Trophoblast cell (in vitro differentiated cells and primary cell): ENCODE data around the gene CRYBG1.

Experiments
- DNase-seq, 2 donors: peaks; one replicate each; pipeline ENCODE4 v3.0.0-alpha.2; 2016
- H2AFZ ChIP-seq: 2 replicates; pipeline ENCODE4 v1.6.1; 2013; ENCODE audit warnings: low read length, moderate library complexity, mild to moderate bottlenecking; ENCODE audit not compliant: insufficient read depth, poor library complexity
- H2AK5ac ChIP-seq: 2 replicates; pipeline ENCODE4 v1.6.1; 2013; ENCODE audit warnings: mild to moderate bottlenecking, low read length
- H2BK120ac ChIP-seq: 2 replicates; pipeline ENCODE4 v1.6.1; 2013; ENCODE audit warnings: low read length, mild to moderate bottlenecking, moderate library complexity; ENCODE audit not compliant: insufficient read depth, poor library complexity
- H2BK12ac ChIP-seq: 2 replicates; pipeline ENCODE4 v1.6.1; 2013; ENCODE audit warnings: mild to moderate bottlenecking, low read length, moderate library complexity
- H2BK5ac ChIP-seq: 2 replicates; pipeline ENCODE4 v1.6.1; 2013; ENCODE audit warnings: low read length, low read depth, moderate library complexity, mild to moderate bottlenecking; ENCODE audit not compliant: poor library complexity
- H3K14ac ChIP-seq: 2 replicates; pipeline ENCODE4 v1.6.1; 2013; ENCODE audit warnings: mild to moderate bottlenecking, low read length
- H3K18ac ChIP-seq: 2 replicates; pipeline ENCODE4 v1.6.1; 2013; ENCODE audit warnings: mild to moderate bottlenecking, low read length
- H3K23ac ChIP-seq: 2 replicates; pipeline ENCODE4 v1.6.1; 2013; ENCODE audit warnings: low read length
- H3K27ac ChIP-seq: 2 replicates; pipeline ENCODE4 v1.5.1; 2013; ENCODE audit warnings: low read depth, mild to moderate bottlenecking, inconsistent platforms, low read length, moderate library complexity
- H3K27me3 ChIP-seq: 2 replicates; pipeline ENCODE4 v1.6.1; 2013; ENCODE audit warnings: inconsistent platforms, mild to moderate bottlenecking, low read length, moderate library complexity; ENCODE audit not compliant: insufficient read depth
- H3K36me3 ChIP-seq, 2 experiments: 1 replicate in 1 of 2; 2 replicates in 1 of 2; pipeline ENCODE4 v1.6.1; 2013; ENCODE audit warnings: low read length in 2 of 2, mild to moderate bottlenecking in 2 of 2, moderate library complexity in 1 of 2; ENCODE audit not compliant: insufficient read depth in 2 of 2, control insufficient read depth in 1 of 2
- H3K4ac ChIP-seq: 2 replicates; pipeline ENCODE4 v1.6.1; 2013; ENCODE audit warnings: low read depth, mild to moderate bottlenecking, low read length, moderate library complexity
- H3K4me1 ChIP-seq, 2 experiments: 1 replicate in 1 of 2; 2 replicates in 1 of 2; pipeline ENCODE4 v1.6.1; 2013; ENCODE audit warnings: low read length in 2 of 2, mild to moderate bottlenecking in 2 of 2, moderate library complexity in 1 of 2; ENCODE audit not compliant: insufficient read depth in 2 of 2, control insufficient read depth in 1 of 2
- H3K4me2 ChIP-seq: 2 replicates; pipeline ENCODE4 v1.6.1; 2013; ENCODE audit warnings: inconsistent platforms, mild to moderate bottlenecking, low read length, moderate library complexity
- H3K4me3 ChIP-seq: 2 replicates; pipeline ENCODE4 v1.5.1; 2013; ENCODE audit warnings: mild to moderate bottlenecking, low read depth, low read length, inconsistent platforms
- H3K79me1 ChIP-seq: one replicate; pipeline ENCODE4 v1.6.1; 2013; ENCODE audit warnings: low read length
- H3K79me2 ChIP-seq: 2 replicates; pipeline ENCODE4 v1.6.1; 2013; ENCODE audit warnings: low read length, mild to moderate bottlenecking; ENCODE audit not compliant: control insufficient read depth, insufficient read depth, poor library complexity
- H3K9ac ChIP-seq: 2 replicates; pipeline ENCODE4 v1.6.1; 2013; ENCODE audit warnings: mild to moderate bottlenecking, low read length
- H3K9me3 ChIP-seq: 2 replicates; pipeline ENCODE4 v1.6.1; 2013; ENCODE audit warnings: low read depth, mild to moderate bottlenecking, control low read depth, inconsistent platforms, low read length; ENCODE audit not compliant: insufficient read depth
- H4K12ac ChIP-seq: 2 replicates; pipeline ENCODE4 v1.6.1; 2013; ENCODE audit warnings: low read depth, mild to moderate bottlenecking, low read length, moderate library complexity
- H4K8ac ChIP-seq: 2 replicates; pipeline ENCODE4 v1.6.1; 2013; ENCODE audit warnings: low read depth, mild to moderate bottlenecking, low read length, moderate library complexity
- H4K91ac ChIP-seq: one replicate; pipeline ENCODE4 v1.6.1; 2013; ENCODE audit warnings: low read depth, mild to moderate bottlenecking, low read length, moderate library complexity
- WGBS: extraction: QIAGEN DNeasy Blood & Tissue Kit; methylation state at CpG from one replicate; pipeline ENCODE4 v1.1.7; 2013; ENCODE audit warnings: missing lambda C conversion rate; ENCODE audit not compliant: insufficient read length, insufficient coverage; ENCODE audit errors: extremely low coverage; 5-methylcytosine and 5-hydroxymethylcytosine counted together

Gene CRYBG1

GRCh38 chr6:106422534-106422933, 62.0 kb downstream of the CRYBG1 start:
- Histone ChIP-seq H3K4ac (no peak overlapping the region), H3K9me3 (no peaks in the 10 kb centered on the region), H2BK120ac (no peak overlapping the region), H3K27me3 (no peaks in the 10 kb centered on the region), H3K4me1 (no peaks in the 10 kb centered on the region), H3K23ac (no peak overlapping the region), H4K91ac (no peak overlapping the region), H3K9ac (no peak overlapping the region), H2AK5ac (no peak overlapping the region), H2AFZ (no peak overlapping the region), H2BK5ac (no peak overlapping the region), H3K14ac (no peak overlapping the region), H4K12ac (no peak overlapping the region), H4K8ac (no peak overlapping the region), H3K79me1 (no peaks in the 10 kb centered on the region), H3K18ac (no peak overlapping the region), H3K36me3 (no peaks in the 10 kb centered on the region), H3K4me3 (no peak overlapping the region), H3K79me2 (no peaks in the 10 kb centered on the region), H3K4me2 (no peak overlapping the region), H3K27ac (no peak overlapping the region), H2BK12ac (no peak overlapping the region)
- peak in 1 of 2 donors; percentile 18 for DNase-seq

- Histone ChIP-seq H3K14ac (no peak overlapping the region), H3K4me3 (no peak overlapping the region), H3K9ac (no peak overlapping the region), H3K9me3 (no peaks in the 10 kb centered on the region), H3K36me3 (no peaks in the 10 kb centered on the region), H3K27ac (no peak overlapping the region), H3K4ac (no peak overlapping the region), H2AK5ac (no peak overlapping the region), H3K79me2 (no peaks in the 10 kb centered on the region), H4K91ac (no peak overlapping the region), H4K12ac (no peak overlapping the region), H2BK120ac (no peak overlapping the region), H3K27me3 (no peaks in the 10 kb centered on the region), H4K8ac (no peak overlapping the region), H2AFZ (no peak overlapping the region), H3K18ac (no peak overlapping the region), H2BK5ac (no peak overlapping the region), H2BK12ac (no peak overlapping the region), H3K23ac (no peak overlapping the region), H3K4me2 (no peak overlapping the region), H3K79me1 (no peaks in the 10 kb centered on the region), H3K4me1 (no peaks in the 10 kb centered on the region)
- DNase-seq: no peak
- no CpG with 5 or more reads among the region's 5 CpGs for WGBS
Measured at GRCh38 chr6:106425382-106425781, 64.9 kb downstream of the CRYBG1 start.

- no peaks in the 10 kb centered on the region for H3K36me3 ChIP-seq
- H3K14ac ChIP-seq: no peak overlapping the region
- no peak overlapping the region for H3K4me3 ChIP-seq
- no peak overlapping the region for H3K27ac ChIP-seq
- no peak overlapping the region for H3K23ac ChIP-seq
- no peak overlapping the region for H4K91ac ChIP-seq
- no peak overlapping the region for H2BK120ac ChIP-seq
- no peak overlapping the region for H3K18ac ChIP-seq
- no peaks in the 10 kb centered on the region for H3K4me1 ChIP-seq
- DNase-seq: no peak
- H3K9me3 ChIP-seq: no peaks in the 10 kb centered on the region
- no peaks in the 10 kb centered on the region for H3K79me2 ChIP-seq
- no peak overlapping the region for H3K9ac ChIP-seq
- H3K4me2 ChIP-seq: no peak overlapping the region
- H4K12ac ChIP-seq: no peak overlapping the region
- H2BK5ac ChIP-seq: no peak overlapping the region
- no peak overlapping the region for H2AFZ ChIP-seq
- H4K8ac ChIP-seq: no peak overlapping the region
- no peak overlapping the region for H3K4ac ChIP-seq
- H3K79me1 ChIP-seq: no peaks in the 10 kb centered on the region
- no peak overlapping the region for H2BK12ac ChIP-seq
- no CpG with 5 or more reads among the region's 5 CpGs for WGBS
- no peaks in the 10 kb centered on the region for H3K27me3 ChIP-seq
- no peak overlapping the region for H2AK5ac ChIP-seq
Measured at GRCh38 chr6:106426250-106426970, 65.9 kb downstream of the CRYBG1 start.

- H2BK5ac ChIP-seq: no peak overlapping the region
- no peak overlapping the region for H3K18ac ChIP-seq
- no peak overlapping the region for H3K4me3 ChIP-seq
- no peaks in the 10 kb centered on the region for H3K79me2 ChIP-seq
- no peaks in the 10 kb centered on the region for H3K9me3 ChIP-seq
- no peak overlapping the region for H3K23ac ChIP-seq
- no peak overlapping the region for H3K9ac ChIP-seq
- H3K36me3 ChIP-seq: no peaks in the 10 kb centered on the region
- H2AFZ ChIP-seq: no peak overlapping the region
- no peaks in the 10 kb centered on the region for H3K27me3 ChIP-seq
- no peaks in the 10 kb centered on the region for H3K79me1 ChIP-seq
- no peak overlapping the region for H2BK12ac ChIP-seq
- no peak overlapping the region for H2AK5ac ChIP-seq
- no peak overlapping the region for H3K4ac ChIP-seq
- H3K4me1 ChIP-seq: no peaks in the 10 kb centered on the region
- H2BK120ac ChIP-seq: no peak overlapping the region
- no peak overlapping the region for H4K12ac ChIP-seq
- no CpG with 5 or more reads among the region's 7 CpGs for WGBS
- no peak overlapping the region for H3K4me2 ChIP-seq
- DNase-seq: no peak
- no peak overlapping the region for H3K27ac ChIP-seq
- H4K8ac ChIP-seq: no peak overlapping the region
- no peak overlapping the region for H4K91ac ChIP-seq
- H3K14ac ChIP-seq: no peak overlapping the region
Measured at GRCh38 chr6:106430466-106430865, 69.9 kb downstream of the CRYBG1 start.
